ENCODE results near the gene OR2AG2. TPM values are rescaled to one million over a fixed set of nuclear protein-coding genes. Genes with fewer than 3 reads are reported as not detected.
A peak's percentile ranks its signal among the peaks of the same experiment; 100 is the strongest.

OR2AG2 gene
- total RNA-seq, 1 donor from 2014 or later = 0.54 TPM

GRCh38 chr11:6738590-6738989, 33.2 kb downstream of the OR2AG2 start:
- Mint-ChIP-seq H3K9me3 (no peaks in the 10 kb centered on the region), H3K27me3 (ENCODE audit: low read depth) (no peaks in the 10 kb centered on the region), H3K36me3 (ENCODE audit: low read depth) (no peaks in the 10 kb centered on the region), H3K4me3 (no peak overlapping the region), H3K4me1 (peaks cover 15% of the 10 kb centered on the region), H3K27ac (ENCODE audit: unreplicated experiment) (no peak overlapping the region)
- no peak for DNase-seq (ENCODE audit: low read depth, low spot score)
- TF ChIP-seq, protein P1, sequence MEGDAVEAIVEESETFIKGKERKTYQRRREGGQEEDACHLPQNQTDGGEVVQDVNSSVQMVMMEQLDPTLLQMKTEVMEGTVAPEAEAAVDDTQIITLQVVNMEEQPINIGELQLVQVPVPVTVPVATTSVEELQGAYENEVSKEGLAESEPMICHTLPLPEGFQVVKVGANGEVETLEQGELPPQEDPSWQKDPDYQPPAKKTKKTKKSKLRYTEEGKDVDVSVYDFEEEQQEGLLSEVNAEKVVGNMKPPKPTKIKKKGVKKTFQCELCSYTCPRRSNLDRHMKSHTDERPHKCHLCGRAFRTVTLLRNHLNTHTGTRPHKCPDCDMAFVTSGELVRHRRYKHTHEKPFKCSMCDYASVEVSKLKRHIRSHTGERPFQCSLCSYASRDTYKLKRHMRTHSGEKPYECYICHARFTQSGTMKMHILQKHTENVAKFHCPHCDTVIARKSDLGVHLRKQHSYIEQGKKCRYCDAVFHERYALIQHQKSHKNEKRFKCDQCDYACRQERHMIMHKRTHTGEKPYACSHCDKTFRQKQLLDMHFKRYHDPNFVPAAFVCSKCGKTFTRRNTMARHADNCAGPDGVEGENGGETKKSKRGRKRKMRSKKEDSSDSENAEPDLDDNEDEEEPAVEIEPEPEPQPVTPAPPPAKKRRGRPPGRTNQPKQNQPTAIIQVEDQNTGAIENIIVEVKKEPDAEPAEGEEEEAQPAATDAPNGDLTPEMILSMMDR (conservative IDR thresholded peaks at IDR 0.05) = no peak

- peak; percentile 12 for DNase-seq (ENCODE audit: low read depth, low spot score)
- Mint-ChIP-seq H3K27ac (ENCODE audit: unreplicated experiment) (no peak overlapping the region), H3K27me3 (ENCODE audit: low read depth) (no peaks in the 10 kb centered on the region), H3K9me3 (no peaks in the 10 kb centered on the region), H3K36me3 (ENCODE audit: low read depth) (no peaks in the 10 kb centered on the region), H3K4me3 (no peak overlapping the region), H3K4me1 (peaks cover 15% of the 10 kb centered on the region)
- TF ChIP-seq, protein P1 (conservative IDR thresholded peaks at IDR 0.05) = peak; percentile 75
Measured at GRCh38 chr11:6737872-6738466, 33.8 kb downstream of the OR2AG2 start.

- Mint-ChIP-seq H3K36me3 (ENCODE audit: low read depth) (no peaks in the 10 kb centered on the region), H3K27ac (ENCODE audit: unreplicated experiment) (no peak overlapping the region), H3K4me3 (no peak overlapping the region), H3K4me1 (peaks cover 15% of the 10 kb centered on the region), H3K27me3 (ENCODE audit: low read depth) (no peaks in the 10 kb centered on the region), H3K9me3 (no peaks in the 10 kb centered on the region)
- DNase-seq (ENCODE audit: low read depth, low spot score) = no peak
- TF ChIP-seq, protein P1 (conservative IDR thresholded peaks at IDR 0.05) = no peak
Measured at GRCh38 chr11:6736495-6737121, 35.2 kb downstream of the OR2AG2 start.

DNA sequence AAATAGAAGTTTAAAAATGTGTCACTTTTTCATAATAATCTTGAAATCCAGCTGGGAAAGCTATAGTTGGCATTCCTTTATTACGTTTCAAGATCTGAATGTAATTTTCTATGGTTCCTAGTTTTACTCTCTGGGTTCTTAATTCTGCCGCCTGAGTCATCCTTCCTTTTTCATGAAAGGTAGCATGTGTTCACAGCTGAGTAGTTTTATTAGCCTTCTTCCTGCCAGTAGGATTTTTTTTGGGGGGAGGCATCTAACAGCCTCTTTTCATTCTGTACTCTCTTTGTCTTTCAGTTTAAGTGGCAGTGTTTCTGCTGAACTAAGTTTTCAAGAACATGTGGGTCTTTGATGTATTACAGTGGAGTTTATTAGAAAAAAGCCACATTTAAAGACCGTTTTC, 36.5 kb downstream of the OR2AG2 start:
- Mint-ChIP-seq H3K4me3 (no peak overlapping the region), H3K4me1 (peaks cover 15% of the 10 kb centered on the region), H3K27me3 (ENCODE audit: low read depth) (no peaks in the 10 kb centered on the region), H3K36me3 (ENCODE audit: low read depth) (no peaks in the 10 kb centered on the region), H3K27ac (ENCODE audit: unreplicated experiment) (no peak overlapping the region), H3K9me3 (no peaks in the 10 kb centered on the region)
- DNase-seq (ENCODE audit: low read depth, low spot score) = no peak
- TF ChIP-seq, protein P1 (conservative IDR thresholded peaks at IDR 0.05) = no peak

- H3K27ac Mint-ChIP-seq (ENCODE audit: unreplicated experiment) = no peak overlapping the region
- TF ChIP-seq, protein P1 (conservative IDR thresholded peaks at IDR 0.05) = no peak
- no peaks in the 10 kb centered on the region for H3K27me3 Mint-ChIP-seq (ENCODE audit: low read depth)
- DNase-seq (ENCODE audit: low read depth, low spot score) = no peak
- no peaks in the 10 kb centered on the region for H3K9me3 Mint-ChIP-seq
- H3K4me3 Mint-ChIP-seq = no peak overlapping the region
- no peaks in the 10 kb centered on the region for H3K36me3 Mint-ChIP-seq (ENCODE audit: low read depth)
- peaks cover 15% of the 10 kb centered on the region for H3K4me1 Mint-ChIP-seq
Measured at GRCh38 chr11:6734616-6735015, 37.2 kb downstream of the OR2AG2 start.

Measured in neural crest cell (in vitro differentiated cells).